ENCODE measurements around the gene PATE4. TPM values are rescaled to one million over a fixed set of nuclear protein-coding genes. Genes with fewer than 3 reads are reported as not detected.

Gene PATE4
- total and polyA plus RNA-seq, 2 donors (not counting 1 experiment from before 2014, with no cell fraction given): not detected

DNA sequence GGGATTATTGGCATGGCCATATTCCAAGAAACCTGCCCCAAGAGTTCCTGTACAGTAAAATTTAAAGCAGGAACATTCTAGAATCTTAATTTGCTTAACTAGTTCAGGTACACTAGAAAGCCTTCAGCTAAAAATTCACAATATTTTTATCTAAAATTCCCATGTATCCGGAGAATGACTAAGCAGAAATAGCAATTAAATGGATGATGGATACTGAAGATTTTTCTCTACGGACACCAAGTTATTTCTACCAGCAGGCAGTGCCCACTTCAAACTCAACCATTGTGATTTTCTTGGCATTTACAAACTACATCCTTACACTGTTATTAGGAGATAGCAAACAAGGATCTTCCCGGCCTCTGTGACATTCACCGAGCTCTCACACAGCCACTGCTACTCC, 42.3 kb upstream of the PATE4 start:
- H3K79me2 ChIP-seq (ENCODE audit: control insufficient read depth, insufficient read depth, low read length): no peaks in the 10 kb centered on the region
- H3K36me3 ChIP-seq (ENCODE audit: control insufficient read depth, insufficient read depth, low read length): no peaks in the 10 kb centered on the region
- no peaks in the 10 kb centered on the region for H3K4me1 ChIP-seq (ENCODE audit: control insufficient read depth, extremely low read depth, insufficient read depth, low read length)
- no peak for DNase-seq (ENCODE audit: low read depth in 2 of 2)
- TF ChIP-seq CTCF (conservative IDR thresholded peaks at IDR 0.05 in 1 of 2, IDR thresholded peaks at IDR 0.05 in 1 of 2; ENCODE audit: low read depth in 1 of 2, low read length in 2 of 2): no peak
- no peak for TF ChIP-seq EZH2 (IDR thresholded peaks at IDR 0.05; ENCODE audit: low read length, missing control alignments)
- no peak overlapping the region for H3K4me2 ChIP-seq (ENCODE audit: extremely low read depth, insufficient read depth, low read length)
- H2AFZ ChIP-seq (ENCODE audit: low read length): no peak overlapping the region
- no peaks in the 10 kb centered on the region for H4K20me1 ChIP-seq (ENCODE audit: control insufficient read depth, extremely low read depth, insufficient read depth, low read length)
- no peak overlapping the region for H3K9ac ChIP-seq (ENCODE audit: insufficient read depth, low read length)
- no peak overlapping the region for H3K4me3 ChIP-seq (replicated peaks in 1 of 4; ENCODE audit: control extremely low read depth in 1 of 4, insufficient read depth in 1 of 4, low read depth in 3 of 4, low read length in 4 of 4)
- H3K27me3 ChIP-seq (ENCODE audit: control insufficient read depth, insufficient read depth, low read length): no peaks in the 10 kb centered on the region
- H3K27ac ChIP-seq (ENCODE audit: insufficient read depth, low read length): no peak overlapping the region
- no peaks in the 10 kb centered on the region for H3K9me3 ChIP-seq (ENCODE audit: control insufficient read depth, insufficient read depth, low read depth, low read length)

DNA sequence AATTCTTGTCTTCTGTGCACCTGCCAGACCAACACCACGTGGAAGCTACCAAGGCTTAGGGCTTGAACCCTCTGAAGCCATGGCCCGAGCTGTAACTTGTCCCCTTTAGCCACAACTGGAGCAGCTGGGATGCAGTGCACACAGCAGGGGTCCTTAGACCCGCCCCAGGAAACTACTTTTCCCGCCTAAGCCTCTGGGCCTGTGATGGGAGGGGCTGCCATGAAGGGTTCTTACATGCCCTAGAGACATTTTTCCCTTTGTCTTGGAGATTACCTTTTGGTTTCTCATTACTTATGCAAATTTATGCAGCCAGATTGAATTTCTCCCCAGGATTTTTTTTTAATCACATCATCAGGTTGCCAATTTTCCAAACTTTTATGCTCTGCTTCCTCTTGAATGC, 35.5 kb upstream of the PATE4 start:
- H3K4me2 ChIP-seq (ENCODE audit: extremely low read depth, insufficient read depth, low read length): no peak overlapping the region
- H3K9me3 ChIP-seq (ENCODE audit: control insufficient read depth, insufficient read depth, low read depth, low read length): no peaks in the 10 kb centered on the region
- no peaks in the 10 kb centered on the region for H4K20me1 ChIP-seq (ENCODE audit: control insufficient read depth, extremely low read depth, insufficient read depth, low read length)
- H3K27ac ChIP-seq (ENCODE audit: insufficient read depth, low read length): no peak overlapping the region
- no peak for TF ChIP-seq CTCF (conservative IDR thresholded peaks at IDR 0.05 in 1 of 2, IDR thresholded peaks at IDR 0.05 in 1 of 2; ENCODE audit: low read depth in 1 of 2, low read length in 2 of 2)
- TF ChIP-seq EZH2 (IDR thresholded peaks at IDR 0.05; ENCODE audit: low read length, missing control alignments): no peak
- no peaks in the 10 kb centered on the region for H3K4me1 ChIP-seq (ENCODE audit: control insufficient read depth, extremely low read depth, insufficient read depth, low read length)
- H2AFZ ChIP-seq (ENCODE audit: low read length): no peak overlapping the region
- H3K27me3 ChIP-seq (ENCODE audit: control insufficient read depth, insufficient read depth, low read length): no peaks in the 10 kb centered on the region
- no peak overlapping the region for H3K4me3 ChIP-seq (replicated peaks in 1 of 4; ENCODE audit: control extremely low read depth in 1 of 4, insufficient read depth in 1 of 4, low read depth in 3 of 4, low read length in 4 of 4)
- DNase-seq (ENCODE audit: low read depth in 2 of 2): no peak
- no peak overlapping the region for H3K9ac ChIP-seq (ENCODE audit: insufficient read depth, low read length)
- no peaks in the 10 kb centered on the region for H3K79me2 ChIP-seq (ENCODE audit: control insufficient read depth, insufficient read depth, low read length)
- no peaks in the 10 kb centered on the region for H3K36me3 ChIP-seq (ENCODE audit: control insufficient read depth, insufficient read depth, low read length)

- Histone ChIP-seq H3K36me3 (ENCODE audit: control insufficient read depth, insufficient read depth, low read length) (no peaks in the 10 kb centered on the region), H3K27ac (ENCODE audit: insufficient read depth, low read length) (no peak overlapping the region), H2AFZ (ENCODE audit: low read length) (no peak overlapping the region), H3K4me3 (replicated peaks in 1 of 4; ENCODE audit: control extremely low read depth in 1 of 4, insufficient read depth in 1 of 4, low read depth in 3 of 4, low read length in 4 of 4) (no peak overlapping the region), H4K20me1 (ENCODE audit: control insufficient read depth, extremely low read depth, insufficient read depth, low read length) (no peaks in the 10 kb centered on the region), H3K9ac (ENCODE audit: insufficient read depth, low read length) (no peak overlapping the region), H3K4me1 (ENCODE audit: control insufficient read depth, extremely low read depth, insufficient read depth, low read length) (no peaks in the 10 kb centered on the region), H3K9me3 (ENCODE audit: control insufficient read depth, insufficient read depth, low read depth, low read length) (no peaks in the 10 kb centered on the region), H3K27me3 (ENCODE audit: control insufficient read depth, insufficient read depth, low read length) (no peaks in the 10 kb centered on the region), H3K4me2 (ENCODE audit: extremely low read depth, insufficient read depth, low read length) (no peak overlapping the region), H3K79me2 (ENCODE audit: control insufficient read depth, insufficient read depth, low read length) (no peaks in the 10 kb centered on the region)
- DNase-seq (ENCODE audit: low read depth in 2 of 2): no peak
- TF ChIP-seq CTCF (conservative IDR thresholded peaks at IDR 0.05 in 1 of 2, IDR thresholded peaks at IDR 0.05 in 1 of 2; ENCODE audit: low read depth in 1 of 2, low read length in 2 of 2) (no peak), EZH2 (IDR thresholded peaks at IDR 0.05; ENCODE audit: low read length, missing control alignments) (no peak)
Observed at GRCh38 chr11:125799808-125800207, 33.3 kb upstream of the PATE4 start.
